Panc1 (cell line): Measurements from ENCODE around the gene MYORG. TPM values are rescaled to one million over a fixed set of nuclear protein-coding genes. Genes with fewer than 3 reads are reported as not detected.

ENCODE experiments used
- ATAC-seq: fragments of 200-7000 bp; cut with Tn5 transposase; 2 replicates; pipeline ENCODE4 v1.9.1; 2020; ENCODE audit warnings: mild to moderate bottlenecking, moderate library complexity
- BruUV-seq: library from RNA; stranded (reverse); fragments of 400-500 nt; replicated peaks from 2 replicates; lab custom pipeline; 2021; lab: Mats Ljungman, UMichigan
- CTCF ChIA-PET: fragments of 300-600 bp; sonication (Branson Sonifier 250); formaldehyde crosslinking; loops from one replicate; lab custom pipeline; 2022; ENCODE audit warnings: antibody characterized with exemption; lab: Charles Lee
- POLR2A ChIA-PET: fragments of 300-600 bp; sonication (Branson Sonifier 250); formaldehyde crosslinking; loops from one replicate; lab custom pipeline; 2022; ENCODE audit warnings: antibody characterized with exemption; lab: Charles Lee
- DNase-seq: peaks from one replicate; pipeline ENCODE4 v3.0.0-alpha.2; 2010; ENCODE audit warnings: low read depth, low spot score
- H3K27ac ChIP-seq: 2 replicates; pipeline ENCODE4 v1.5.1; 2011; ENCODE audit warnings: mild to moderate bottlenecking, low read length, inconsistent platforms
- H3K27me3 ChIP-seq: fragments of 200-500 bp; sonication (Bioruptor generic); 2 replicates; pipeline ENCODE4 v1.6.0; 2014; ENCODE audit warnings: low read length, inconsistent platforms; ENCODE audit not compliant: control insufficient read depth, insufficient read depth
- H3K36me3 ChIP-seq: fragments of 200-500 bp; sonication (Bioruptor generic); 2 replicates; pipeline ENCODE4 v1.5.1; 2014; ENCODE audit warnings: inconsistent platforms, mild to moderate bottlenecking, low read length, moderate library complexity; ENCODE audit not compliant: control insufficient read depth, insufficient read depth
- H3K4me1 ChIP-seq: 2 replicates; pipeline ENCODE4 v1.5.1; 2011; ENCODE audit warnings: inconsistent platforms, mild to moderate bottlenecking, low read length, moderate library complexity; ENCODE audit not compliant: control insufficient read depth, insufficient read depth
- H3K4me3 ChIP-seq, 2 experiments: 2 replicates each; pipeline ENCODE4 v1.5.1; 2011 to 2012; ENCODE audit warnings: low read depth in 2 of 2, low read length in 2 of 2, mild to moderate bottlenecking in 2 of 2, inconsistent platforms in 1 of 2, moderate library complexity in 1 of 2
- H3K9me3 ChIP-seq: fragments of 200-500 bp; sonication (Bioruptor generic); 2 replicates; pipeline ENCODE4 v1.5.1; 2014; ENCODE audit warnings: low read depth, mild to moderate bottlenecking, inconsistent platforms, low read length, moderate library complexity; ENCODE audit not compliant: control insufficient read depth, insufficient read depth
- CTCF ChIP-seq: fragments of 450-650 bp; IDR thresholded peaks from 2 replicates; pipeline ENCODE4 v1.5.1; 2017; ENCODE audit warnings: mild to moderate bottlenecking
- POLR2AphosphoS5 ChIP-seq: IDR thresholded peaks from 2 replicates; pipeline ENCODE4 v1.6.1; 2012; ENCODE audit warnings: mild to moderate bottlenecking, low read depth, low read length, moderate library complexity
- SIN3A ChIP-seq: IDR thresholded peaks from 2 replicates; pipeline ENCODE4 v1.6.1; 2012; ENCODE audit warnings: low read depth, mild to moderate bottlenecking, low read length, moderate library complexity, borderline replicate concordance; ENCODE audit not compliant: insufficient read depth
- TCF7L2 ChIP-seq: IDR thresholded peaks from 2 replicates; pipeline ENCODE4 v1.6.1; 2011; ENCODE audit warnings: mild to moderate bottlenecking, low read depth, low read length, inconsistent platforms
- in situ Hi-C: cut with HindIII; loops from 2 replicates; pipeline ENCODE4 v1.10.0; 2016; ENCODE audit warnings: low sequenced_read_pairs, low pct_unique_long_range_greater_than_20kb
- intact Hi-C: fragments of 100-400 bp; cut with micrococcal nuclease; formaldehyde crosslinking; loops from one replicate; pipeline ENCODE4 v1.10.0; 2022; ENCODE audit not compliant: unreplicated experiment
- total RNA-seq: library from RNA; stranded (reverse); gene quantifications from one replicate; pipeline ENCODE4 v1.2.1, GENCODE V29; 2021; ENCODE audit not compliant: unreplicated experiment
- TF ChIP-seq, protein P1 (sequence below), 2 experiments: IDR thresholded peaks; 2 replicates each; pipeline ENCODE4 v1.6.1; 2011 to 2012; ENCODE audit warnings: low read depth in 2 of 2, control low read depth in 1 of 2, low read length in 1 of 2, mild to moderate bottlenecking in 1 of 2, moderate library complexity in 1 of 2; ENCODE audit not compliant: insufficient read depth in 1 of 2

The MYORG gene
- total RNA-seq, 1 experiment from 2014 or later, result 9.7 TPM

GRCh38 chr9:34328987-34329832 is 47.5 kb downstream of the MYORG start, which contains the start of the genes KIF24 and NUDT2:
KIF24 (minus strand) TSS chr9:34329268; CDS start chr9:34311346, 17,922 bp downstream.
NUDT2 (plus strand) TSS chr9:34329569; CDS start chr9:34339040, 9,471 bp downstream.
- H3K36me3 ChIP-seq, result no peaks in the 10 kb centered on the region; the same call in 1 of the 2 replicates
- H3K27me3 ChIP-seq, result no peaks in the 10 kb centered on the region
- CTCF ChIA-PET, result no interaction called here
- peaks cover 24% of the 10 kb centered on the region for H3K4me1 ChIP-seq
- intact Hi-C loops, result no loop called here
- H3K27ac ChIP-seq, result peak within 1 kb of the TSS; percentile 98
- in situ Hi-C loops, result no loop called here
- BruUV-seq, result no TSS peak
- DNase-seq (peak; percentile 98), ATAC-seq (peak; percentile 96)
- peak within 1 kb of the TSS; percentile 91 to 97 for H3K4me3 ChIP-seq
- POLR2A ChIA-PET, result no interaction called here
- no peaks in the 10 kb centered on the region for H3K9me3 ChIP-seq
- TF ChIP-seq POLR2AphosphoS5 (peak; percentile 89), SIN3A (peak; percentile 100), TCF7L2 (no peak; the same call in 1 of the 2 replicates), CTCF (no peak)
- TF ChIP-seq, protein P1, sequence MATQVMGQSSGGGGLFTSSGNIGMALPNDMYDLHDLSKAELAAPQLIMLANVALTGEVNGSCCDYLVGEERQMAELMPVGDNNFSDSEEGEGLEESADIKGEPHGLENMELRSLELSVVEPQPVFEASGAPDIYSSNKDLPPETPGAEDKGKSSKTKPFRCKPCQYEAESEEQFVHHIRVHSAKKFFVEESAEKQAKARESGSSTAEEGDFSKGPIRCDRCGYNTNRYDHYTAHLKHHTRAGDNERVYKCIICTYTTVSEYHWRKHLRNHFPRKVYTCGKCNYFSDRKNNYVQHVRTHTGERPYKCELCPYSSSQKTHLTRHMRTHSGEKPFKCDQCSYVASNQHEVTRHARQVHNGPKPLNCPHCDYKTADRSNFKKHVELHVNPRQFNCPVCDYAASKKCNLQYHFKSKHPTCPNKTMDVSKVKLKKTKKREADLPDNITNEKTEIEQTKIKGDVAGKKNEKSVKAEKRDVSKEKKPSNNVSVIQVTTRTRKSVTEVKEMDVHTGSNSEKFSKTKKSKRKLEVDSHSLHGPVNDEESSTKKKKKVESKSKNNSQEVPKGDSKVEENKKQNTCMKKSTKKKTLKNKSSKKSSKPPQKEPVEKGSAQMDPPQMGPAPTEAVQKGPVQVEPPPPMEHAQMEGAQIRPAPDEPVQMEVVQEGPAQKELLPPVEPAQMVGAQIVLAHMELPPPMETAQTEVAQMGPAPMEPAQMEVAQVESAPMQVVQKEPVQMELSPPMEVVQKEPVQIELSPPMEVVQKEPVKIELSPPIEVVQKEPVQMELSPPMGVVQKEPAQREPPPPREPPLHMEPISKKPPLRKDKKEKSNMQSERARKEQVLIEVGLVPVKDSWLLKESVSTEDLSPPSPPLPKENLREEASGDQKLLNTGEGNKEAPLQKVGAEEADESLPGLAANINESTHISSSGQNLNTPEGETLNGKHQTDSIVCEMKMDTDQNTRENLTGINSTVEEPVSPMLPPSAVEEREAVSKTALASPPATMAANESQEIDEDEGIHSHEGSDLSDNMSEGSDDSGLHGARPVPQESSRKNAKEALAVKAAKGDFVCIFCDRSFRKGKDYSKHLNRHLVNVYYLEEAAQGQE (IDR thresholded peaks at IDR 0.05; ENCODE audit: insufficient read depth in 1 of 2, low read depth in 2 of 2, low read length in 1 of 2), result no peak

GRCh38 chr9:34328500-34328986 is 48.2 kb downstream of the MYORG start:
- no peaks in the 10 kb centered on the region for H3K27me3 ChIP-seq
- no peak for DNase-seq
- peak; percentile 33 for ATAC-seq
- ChIA-PET POLR2A (interaction anchor here (0.6 kb wide), 1 partner anchor 30 kb away, joined by 6 read pairs; no protein-coding TSS in a partner anchor), CTCF (no interaction called here)
- no peaks in the 10 kb centered on the region; the same call in 1 of the 2 replicates for H3K36me3 ChIP-seq
- TF ChIP-seq TCF7L2 (peak; percentile 33; the same call in 1 of the 2 replicates), SIN3A (no peak), POLR2AphosphoS5 (peak; percentile 49; the same call in 1 of the 2 replicates)
- intact Hi-C loops, result no loop called here
- TSS peak; percentile 84 for BruUV-seq
- peak overlapping the region; percentile 94 for H3K27ac ChIP-seq
- H3K4me1 ChIP-seq, result peaks cover 24% of the 10 kb centered on the region
- no peaks in the 10 kb centered on the region for H3K9me3 ChIP-seq
- in situ Hi-C loops, result no loop called here
- peak overlapping the region; percentile 91 to 97 for H3K4me3 ChIP-seq
